Stomach (tissue), 4 donors: ENCODE results near the gene FAM124A.

ENCODE experiments used
- POLR2A ChIP-seq, 4 donors: fragments of 450-650 bp; IDR thresholded peaks; one replicate each; pipeline ENCODE4 v1.6.1; 2016; ENCODE audit warnings: antibody characterized with exemption in 4 of 4, control low read depth in 2 of 4, mild to moderate bottlenecking in 1 of 4, moderate library complexity in 1 of 4
- TF ChIP-seq, protein P1 (sequence below), 7 experiments: fragments of 450-650 bp in 4 of 7; fragments of 200-600 bp in 3 of 7; sonication (generic) in 3 of 7; IDR thresholded peaks; one replicate each; pipeline ENCODE4 v1.5.1; 2016 to 2019; ENCODE audit warnings: antibody characterized with exemption in 7 of 7, control low read depth in 2 of 7, mild to moderate bottlenecking in 1 of 7

DNA sequence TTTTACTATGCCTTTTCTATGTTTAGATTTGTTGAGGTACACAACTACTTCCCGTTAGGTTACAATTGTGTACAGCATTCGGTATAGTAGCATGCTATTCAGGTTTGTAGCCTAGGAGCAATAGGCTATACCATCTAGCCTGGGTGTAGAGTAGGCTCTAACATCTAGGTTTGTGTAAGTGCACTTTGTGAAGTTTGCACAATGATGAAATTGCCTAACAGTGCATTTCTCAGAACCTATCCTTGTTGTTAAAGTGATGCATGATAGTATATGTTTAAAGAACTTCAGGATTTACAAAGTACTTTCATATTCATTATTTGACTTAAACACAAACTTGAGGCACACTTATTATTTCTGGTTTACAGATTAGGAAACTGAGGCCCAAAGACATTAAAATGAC lies 105.8 kb downstream of the FAM124A start:
- TF ChIP-seq POLR2A (IDR thresholded peaks at IDR 0.05): no peak
- TF ChIP-seq, protein P1, sequence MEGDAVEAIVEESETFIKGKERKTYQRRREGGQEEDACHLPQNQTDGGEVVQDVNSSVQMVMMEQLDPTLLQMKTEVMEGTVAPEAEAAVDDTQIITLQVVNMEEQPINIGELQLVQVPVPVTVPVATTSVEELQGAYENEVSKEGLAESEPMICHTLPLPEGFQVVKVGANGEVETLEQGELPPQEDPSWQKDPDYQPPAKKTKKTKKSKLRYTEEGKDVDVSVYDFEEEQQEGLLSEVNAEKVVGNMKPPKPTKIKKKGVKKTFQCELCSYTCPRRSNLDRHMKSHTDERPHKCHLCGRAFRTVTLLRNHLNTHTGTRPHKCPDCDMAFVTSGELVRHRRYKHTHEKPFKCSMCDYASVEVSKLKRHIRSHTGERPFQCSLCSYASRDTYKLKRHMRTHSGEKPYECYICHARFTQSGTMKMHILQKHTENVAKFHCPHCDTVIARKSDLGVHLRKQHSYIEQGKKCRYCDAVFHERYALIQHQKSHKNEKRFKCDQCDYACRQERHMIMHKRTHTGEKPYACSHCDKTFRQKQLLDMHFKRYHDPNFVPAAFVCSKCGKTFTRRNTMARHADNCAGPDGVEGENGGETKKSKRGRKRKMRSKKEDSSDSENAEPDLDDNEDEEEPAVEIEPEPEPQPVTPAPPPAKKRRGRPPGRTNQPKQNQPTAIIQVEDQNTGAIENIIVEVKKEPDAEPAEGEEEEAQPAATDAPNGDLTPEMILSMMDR (IDR thresholded peaks at IDR 0.05): no peak
